Endothelial cell of umbilical vein (primary cell): ENCODE data around the gene C2orf42.

Experiments
- CTCF ChIP-seq, 2 donors: IDR thresholded peaks; 1 replicate in 1 of 2; 2 replicates in 1 of 2; pipeline ENCODE4 v1.5.1; 2011; ENCODE audit warnings: low read length in 2 of 2, mild to moderate bottlenecking in 2 of 2, moderate library complexity in 2 of 2, control low read depth in 1 of 2, inconsistent platforms in 1 of 2, low read depth in 1 of 2; ENCODE audit not compliant: insufficient read depth in 1 of 2; ENCODE audit errors: extremely low read depth in 1 of 2
- EZH2 ChIP-seq: IDR thresholded peaks from 2 replicates; pipeline ENCODE4 v1.6.1; 2012; ENCODE audit warnings: borderline replicate concordance, low read depth, mild to moderate bottlenecking, moderate library complexity, low read length, inconsistent platforms; ENCODE audit not compliant: severe bottlenecking
- POLR2A ChIP-seq: IDR thresholded peaks from 2 replicates; pipeline ENCODE4 v1.6.1; 2012; ENCODE audit warnings: low read depth, mild to moderate bottlenecking, control low read depth, low read length
- POLR2AphosphoS5 ChIP-seq: IDR thresholded peaks from 2 replicates; pipeline ENCODE4 v1.6.1; 2012; ENCODE audit warnings: low read depth, mild to moderate bottlenecking, control low read depth, low read length, moderate library complexity; ENCODE audit not compliant: insufficient read depth

GRCh38 chr2:70132244-70133126 lies 58.3 kb downstream of the C2orf42 start:
- no peak for TF ChIP-seq EZH2
- no peak for TF ChIP-seq CTCF (IDR thresholded peaks at IDR 0.05; ENCODE audit: extremely low read depth in 1 of 2, insufficient read depth in 1 of 2, low read depth in 1 of 2, low read length in 2 of 2)
- TF ChIP-seq POLR2A = peak; percentile 23
- TF ChIP-seq POLR2AphosphoS5 = peak; percentile 51
